ENCODE data around the gene MAPK9. TPM values are rescaled to one million over a fixed set of nuclear protein-coding genes. Genes with fewer than 3 reads are reported as not detected.

MAPK9 gene
- total RNA-seq, 3 donors from 2014 or later, result 31.2 to 37.9 (median 34.7) TPM

DNA sequence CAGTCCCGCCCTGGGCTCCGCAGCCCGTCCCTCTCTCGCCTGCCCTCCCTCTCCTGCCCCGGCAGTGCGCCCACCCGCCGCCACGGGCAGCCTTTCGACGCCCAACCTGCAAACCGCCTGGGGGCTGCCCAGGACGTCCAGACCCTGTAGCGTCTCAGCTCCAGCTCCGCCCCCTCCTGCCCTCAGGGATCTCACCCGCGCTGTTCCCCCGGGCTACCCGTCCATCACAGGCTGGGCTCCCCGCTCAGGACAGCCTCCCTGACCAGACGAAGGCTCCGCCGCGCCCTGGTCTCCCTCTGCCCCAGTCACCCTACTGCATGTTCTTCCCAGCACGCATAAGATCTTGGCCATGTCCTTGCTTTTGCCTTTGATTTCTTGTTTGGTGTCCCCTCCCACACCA is 84.3 kb downstream of the MAPK9 start:
- H3K4me3 ChIP-seq, result no peak overlapping the region
- intact Hi-C loops (cut with DNase I; ENCODE audit: low total_unique reads), result no loop called here
- H3K36me3 ChIP-seq, result no peaks in the 10 kb centered on the region
- H3K27me3 ChIP-seq, result peaks cover 0 to 28% of the 10 kb centered on the region in 2 donors
- H3K9me3 ChIP-seq, result no peaks in the 10 kb centered on the region
- H3K27ac ChIP-seq, result no peak overlapping the region
- DNase-seq (ENCODE audit: low spot score in 2 of 2), result no peak
- no peaks in the 10 kb centered on the region for H3K4me1 ChIP-seq
- TF ChIP-seq POLR2AphosphoS5 (IDR thresholded peaks at IDR 0.05) (no peak), POLR2A (IDR thresholded peaks at IDR 0.05) (no peak)
- TF ChIP-seq, protein P1, sequence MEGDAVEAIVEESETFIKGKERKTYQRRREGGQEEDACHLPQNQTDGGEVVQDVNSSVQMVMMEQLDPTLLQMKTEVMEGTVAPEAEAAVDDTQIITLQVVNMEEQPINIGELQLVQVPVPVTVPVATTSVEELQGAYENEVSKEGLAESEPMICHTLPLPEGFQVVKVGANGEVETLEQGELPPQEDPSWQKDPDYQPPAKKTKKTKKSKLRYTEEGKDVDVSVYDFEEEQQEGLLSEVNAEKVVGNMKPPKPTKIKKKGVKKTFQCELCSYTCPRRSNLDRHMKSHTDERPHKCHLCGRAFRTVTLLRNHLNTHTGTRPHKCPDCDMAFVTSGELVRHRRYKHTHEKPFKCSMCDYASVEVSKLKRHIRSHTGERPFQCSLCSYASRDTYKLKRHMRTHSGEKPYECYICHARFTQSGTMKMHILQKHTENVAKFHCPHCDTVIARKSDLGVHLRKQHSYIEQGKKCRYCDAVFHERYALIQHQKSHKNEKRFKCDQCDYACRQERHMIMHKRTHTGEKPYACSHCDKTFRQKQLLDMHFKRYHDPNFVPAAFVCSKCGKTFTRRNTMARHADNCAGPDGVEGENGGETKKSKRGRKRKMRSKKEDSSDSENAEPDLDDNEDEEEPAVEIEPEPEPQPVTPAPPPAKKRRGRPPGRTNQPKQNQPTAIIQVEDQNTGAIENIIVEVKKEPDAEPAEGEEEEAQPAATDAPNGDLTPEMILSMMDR (IDR thresholded peaks at IDR 0.05), result no peak

DNA sequence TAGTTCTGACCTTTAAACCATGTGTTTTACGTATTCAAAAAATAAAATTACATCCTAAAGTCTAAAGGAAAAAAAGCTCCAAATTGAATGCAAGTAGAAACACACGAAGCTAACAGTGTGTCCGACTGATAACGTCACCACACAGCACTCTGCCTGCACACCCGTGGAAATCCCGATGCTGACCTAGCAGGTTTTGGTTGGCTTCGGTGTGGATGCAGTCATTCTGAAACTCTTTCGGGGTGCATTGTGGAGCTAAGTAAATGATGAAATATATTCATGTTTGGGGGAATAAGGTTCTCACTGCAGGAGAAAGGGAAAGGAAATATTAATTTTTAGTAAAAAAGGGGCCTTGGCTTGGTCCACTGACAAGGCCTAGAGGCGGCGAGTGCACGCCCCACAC is 84.9 kb downstream of the MAPK9 start:
- H3K27me3 ChIP-seq, result peaks cover 0 to 22% of the 10 kb centered on the region in 2 donors
- H3K4me1 ChIP-seq, result no peaks in the 10 kb centered on the region
- TF ChIP-seq, protein P1 (IDR thresholded peaks at IDR 0.05), result no peak
- TF ChIP-seq POLR2A (IDR thresholded peaks at IDR 0.05), result no peak
- TF ChIP-seq POLR2AphosphoS5 (IDR thresholded peaks at IDR 0.05), result no peak
- no peaks in the 10 kb centered on the region for H3K9me3 ChIP-seq
- H3K4me3 ChIP-seq, result no peak overlapping the region
- DNase-seq (ENCODE audit: low spot score in 2 of 2), result no peak
- no peaks in the 10 kb centered on the region for H3K36me3 ChIP-seq
- no peak overlapping the region for H3K27ac ChIP-seq
- intact Hi-C loops (cut with DNase I; ENCODE audit: low total_unique reads), result no loop called here

DNA sequence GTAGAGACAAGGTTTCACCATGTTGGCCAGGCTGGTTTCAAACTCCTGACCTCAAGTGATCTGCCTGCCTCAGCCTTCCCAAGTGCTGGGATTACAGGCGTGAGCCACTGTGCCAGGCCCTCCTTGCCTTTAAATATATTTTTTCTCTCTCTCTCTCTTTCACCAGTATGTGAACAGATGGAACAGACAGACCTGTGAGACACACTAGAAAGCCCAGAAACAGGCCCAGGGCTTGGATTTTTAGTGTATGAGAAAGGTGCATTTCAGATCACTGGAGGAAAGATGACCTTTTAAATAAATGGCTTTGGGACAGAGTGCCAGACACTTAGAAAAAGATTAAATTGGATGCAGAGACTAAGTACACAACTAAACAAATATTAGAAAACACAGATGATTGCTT is 86.0 kb downstream of the MAPK9 start:
- TF ChIP-seq POLR2A (IDR thresholded peaks at IDR 0.05), result no peak
- TF ChIP-seq, protein P1 (IDR thresholded peaks at IDR 0.05), result no peak
- TF ChIP-seq POLR2AphosphoS5 (IDR thresholded peaks at IDR 0.05), result no peak
- intact Hi-C loops (cut with DNase I; ENCODE audit: low total_unique reads), result no loop called here
- Histone ChIP-seq H3K4me1 (no peaks in the 10 kb centered on the region), H3K27ac (no peak overlapping the region), H3K9me3 (no peaks in the 10 kb centered on the region), H3K4me3 (no peak overlapping the region), H3K36me3 (no peaks in the 10 kb centered on the region), H3K27me3 (peaks cover 0 to 13% of the 10 kb centered on the region in 2 donors)
- no peak for DNase-seq (ENCODE audit: low spot score in 2 of 2)

DNA sequence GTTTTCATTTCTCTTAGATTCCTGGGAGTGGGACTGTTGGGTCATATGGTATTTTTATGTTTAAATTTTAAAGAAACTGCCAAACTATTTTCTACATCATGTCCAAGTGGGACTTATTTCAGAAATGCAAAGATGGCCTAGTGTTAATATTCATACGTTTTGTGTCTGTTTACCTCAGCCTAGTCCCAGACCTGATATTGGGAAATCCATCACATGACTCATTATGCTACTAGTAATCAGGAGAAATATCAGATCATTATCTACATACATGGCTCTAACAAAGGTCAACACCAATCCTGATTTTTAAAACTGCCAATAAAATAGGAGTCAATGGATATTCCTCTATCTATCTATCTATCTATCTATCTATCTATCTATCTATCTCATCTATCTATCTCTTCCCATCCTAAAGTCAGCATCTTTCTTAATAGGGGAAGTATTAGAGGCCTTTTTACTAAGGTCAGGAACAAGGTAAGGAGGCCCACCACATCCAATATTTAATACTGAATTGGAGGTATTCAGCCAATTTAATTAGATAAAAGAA is 87.5 kb downstream of the MAPK9 start:
- no peak for TF ChIP-seq POLR2AphosphoS5 (IDR thresholded peaks at IDR 0.05)
- no peak for TF ChIP-seq POLR2A (IDR thresholded peaks at IDR 0.05)
- TF ChIP-seq, protein P1 (IDR thresholded peaks at IDR 0.05), result no peak
- Histone ChIP-seq H3K27me3 (peaks cover 0 to 11% of the 10 kb centered on the region in 2 donors), H3K36me3 (no peaks in the 10 kb centered on the region), H3K9me3 (no peaks in the 10 kb centered on the region), H3K27ac (no peak overlapping the region), H3K4me3 (no peak overlapping the region), H3K4me1 (no peaks in the 10 kb centered on the region)
- DNase-seq (ENCODE audit: low spot score in 2 of 2), result no peak
- intact Hi-C loops (cut with DNase I; ENCODE audit: low total_unique reads), result no loop called here

DNA sequence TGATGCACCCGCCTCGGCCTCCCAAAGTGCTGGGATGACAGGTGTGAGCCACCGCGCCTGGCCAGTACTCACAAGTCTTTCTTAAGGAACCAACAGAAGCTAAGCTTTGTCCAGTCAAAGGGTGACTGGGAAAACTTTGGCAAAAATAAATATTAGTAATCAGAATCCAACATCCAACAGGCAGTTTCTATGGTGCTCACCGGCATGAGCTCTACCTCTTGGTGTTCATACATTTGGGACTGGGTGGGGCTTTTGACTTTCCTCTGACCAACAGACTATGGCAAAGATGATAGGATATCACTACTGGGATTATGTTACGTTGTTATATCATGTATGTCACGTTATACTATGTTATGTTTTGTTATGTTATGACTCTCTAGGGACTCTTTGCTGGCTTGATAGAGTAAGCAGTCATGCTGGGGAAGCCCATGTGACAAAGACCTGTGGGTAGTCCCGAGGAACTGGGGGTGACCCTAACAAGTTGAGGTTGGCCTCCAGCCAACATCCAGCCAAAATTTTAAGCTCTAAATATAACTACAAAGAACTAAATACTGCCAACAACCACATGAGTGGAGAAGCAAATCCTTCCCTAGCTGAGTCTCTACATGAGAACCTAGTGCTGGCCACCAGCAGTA is 88.8 kb downstream of the MAPK9 start:
- H3K9me3 ChIP-seq, result no peaks in the 10 kb centered on the region
- peaks cover 0 to 17% of the 10 kb centered on the region in 2 donors for H3K27me3 ChIP-seq
- H3K4me3 ChIP-seq, result no peak overlapping the region
- H3K4me1 ChIP-seq, result no peaks in the 10 kb centered on the region
- TF ChIP-seq, protein P1 (IDR thresholded peaks at IDR 0.05), result no peak
- TF ChIP-seq POLR2AphosphoS5 (IDR thresholded peaks at IDR 0.05), result no peak
- TF ChIP-seq POLR2A (IDR thresholded peaks at IDR 0.05), result no peak
- no peak for DNase-seq (ENCODE audit: low spot score in 2 of 2)
- intact Hi-C loops (cut with DNase I; ENCODE audit: low total_unique reads), result no loop called here
- H3K27ac ChIP-seq, result no peak overlapping the region
- H3K36me3 ChIP-seq, result no peaks in the 10 kb centered on the region
